Activated CD4-positive, alpha-beta T cell treated with anti-CD3 and anti-CD28 coated beads, Interleukin-2, amount 10 ng/mL, durations not matched to agents 7 days and 5 days (primary cell): ENCODE measurements around the gene C5orf63. TPM values are rescaled to one million over a fixed set of nuclear protein-coding genes. Genes with fewer than 3 reads are reported as not detected.
"Not testable (repeated sequence)": the region's sequence is repeated elsewhere in the genome, so short reads cannot be mapped to it uniquely, and the experiment has no call there.

ENCODE experiments used
- CTCF ChIA-PET: fragments of 350-600 bp; sonication (Branson Sonifier 250); formaldehyde crosslinking; loops from one replicate; lab custom pipeline; 2021; ENCODE audit warnings: antibody characterized with exemption; lab: Charles Lee
- POLR2A ChIA-PET: fragments of 350-600 bp; sonication (Branson Sonifier 250); formaldehyde crosslinking; loops from one replicate; lab custom pipeline; 2021; ENCODE audit warnings: antibody characterized with exemption; lab: Charles Lee
- DNase-seq: peaks from one replicate; pipeline ENCODE4 v3.0.0-alpha.2; 2020
- H3K27ac Mint-ChIP-seq: one replicate; pipeline ENCODE4 v1.8.0; 2021; ENCODE audit warnings: mild to moderate bottlenecking, moderate library complexity, mixed read lengths
- H3K27me3 Mint-ChIP-seq: one replicate; pipeline ENCODE4 v1.8.0; 2021; ENCODE audit warnings: mixed read lengths
- H3K36me3 Mint-ChIP-seq: one replicate; pipeline ENCODE4 v1.8.0; 2021; ENCODE audit warnings: low read depth, mixed read lengths
- H3K4me1 Mint-ChIP-seq: one replicate; pipeline ENCODE4 v1.8.0; 2021; ENCODE audit warnings: mixed read lengths
- H3K4me3 Mint-ChIP-seq: one replicate; pipeline ENCODE4 v1.8.0; 2021; ENCODE audit warnings: mild to moderate bottlenecking, moderate library complexity, mixed read lengths
- H3K9me3 Mint-ChIP-seq: one replicate; pipeline ENCODE4 v1.8.0; 2021; ENCODE audit warnings: mixed read lengths
- total RNA-seq, 2 experiments: library from RNA; stranded (reverse); gene quantifications; one replicate each; pipeline ENCODE4 v1.2.3, GENCODE V29; 2021

Gene C5orf63
- total RNA-seq = 10 to 100 TPM in 1 of 2 experiments, 1 to 10 TPM in 1; 9.7 to 10.9 TPM

DNA sequence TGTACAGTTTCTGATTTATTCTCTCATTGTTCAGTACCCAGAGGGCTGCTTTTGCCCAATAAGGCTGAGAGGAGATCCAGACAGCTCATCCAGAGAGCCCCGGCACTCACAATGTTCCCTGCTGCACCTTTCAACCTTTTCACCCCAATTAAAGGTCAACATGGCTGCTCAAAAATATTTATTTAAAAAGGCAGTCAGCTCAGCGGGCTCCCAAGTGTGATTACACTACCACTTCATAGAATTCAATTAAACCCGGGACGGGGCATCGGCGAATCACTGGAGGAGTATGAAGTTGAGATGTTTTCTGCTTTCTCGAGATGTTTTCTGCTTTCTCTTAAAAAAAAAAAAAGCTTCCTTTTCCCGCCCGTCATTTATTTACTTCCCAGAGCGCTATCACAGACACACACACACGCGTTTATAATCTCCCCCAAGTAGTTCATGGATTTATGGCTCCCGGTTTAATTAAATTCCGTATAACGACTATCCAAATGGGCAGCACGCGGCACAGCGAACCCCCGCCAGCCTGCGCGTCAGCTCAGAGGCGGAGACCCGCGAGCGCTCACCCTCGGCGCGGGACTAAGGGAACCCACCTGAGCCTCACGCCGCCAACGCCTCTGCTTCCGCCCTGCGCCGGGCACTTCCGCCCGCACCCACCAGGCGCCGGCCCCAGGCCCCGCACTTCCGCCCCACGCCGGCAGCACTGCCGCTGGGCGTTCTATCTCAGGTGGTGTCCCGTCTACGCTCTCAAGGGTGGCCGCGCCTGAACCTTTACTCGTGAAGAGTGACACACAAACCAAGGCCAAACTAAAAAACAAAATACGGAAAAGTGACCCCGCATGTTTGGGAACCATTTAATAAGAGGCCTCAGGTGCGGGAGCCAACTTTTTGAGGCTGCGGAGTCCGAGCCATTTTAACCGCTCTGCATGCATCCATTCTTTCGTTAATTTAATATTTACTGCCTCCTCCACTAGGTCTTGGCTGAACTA, at the start of gene C5orf63:
TSS of gene C5orf63 (minus strand) at position 642 of the 986 bp plus-strand sequence. CDS start 14,507 bp downstream, outside the sequence.
- Mint-ChIP-seq H3K4me1 (peaks cover 20% of the 10 kb centered on the region), H3K4me3 (peak within 1 kb of the TSS; percentile 88), H3K27me3 (no peaks in the 10 kb centered on the region), H3K27ac (peak within 1 kb of the TSS; percentile 92), H3K9me3 (peaks cover 4% of the 10 kb centered on the region), H3K36me3 (peaks cover 21% of the 10 kb centered on the region)
- ChIA-PET POLR2A (interaction anchor here (0.6 kb wide), 1 partner anchor 295 kb away, joined by 3 read pairs; no protein-coding TSS in a partner anchor), CTCF (interaction anchor here (1.1 to 1.4 kb wide), 2 partner anchors 10 to 17 kb away, joined by 3 to 5 read pairs; no protein-coding TSS in a partner anchor)
- peak; percentile 70 for DNase-seq

GRCh38 chr5:127112347-127112864, 39.1 kb upstream of the C5orf63 start:
- Mint-ChIP-seq H3K4me3 (no peak overlapping the region), H3K27me3 (no peaks in the 10 kb centered on the region), H3K4me1 (no peaks in the 10 kb centered on the region), H3K27ac (no peak overlapping the region), H3K36me3 (no peaks in the 10 kb centered on the region), H3K9me3 (peaks cover 16% of the 10 kb centered on the region)
- ChIA-PET POLR2A (no interaction called here), CTCF (interaction anchor here (1.1 kb wide), 1 partner anchor 9 kb away, joined by 3 read pairs; no protein-coding TSS in a partner anchor)
- DNase-seq = no peak

- ChIA-PET POLR2A (no interaction called here), CTCF (no interaction called here)
- H3K36me3 Mint-ChIP-seq = no peaks in the 10 kb centered on the region
- peaks cover 19% of the 10 kb centered on the region for H3K9me3 Mint-ChIP-seq
- no peaks in the 10 kb centered on the region for H3K4me1 Mint-ChIP-seq
- H3K27me3 Mint-ChIP-seq = peaks cover 2% of the 10 kb centered on the region
- H3K4me3 Mint-ChIP-seq = no peak overlapping the region
- H3K27ac Mint-ChIP-seq = no peak overlapping the region
- no peak for DNase-seq
These were observed 37.8 kb upstream of the C5orf63 start for GRCh38 chr5:127111112-127111511.

DNA sequence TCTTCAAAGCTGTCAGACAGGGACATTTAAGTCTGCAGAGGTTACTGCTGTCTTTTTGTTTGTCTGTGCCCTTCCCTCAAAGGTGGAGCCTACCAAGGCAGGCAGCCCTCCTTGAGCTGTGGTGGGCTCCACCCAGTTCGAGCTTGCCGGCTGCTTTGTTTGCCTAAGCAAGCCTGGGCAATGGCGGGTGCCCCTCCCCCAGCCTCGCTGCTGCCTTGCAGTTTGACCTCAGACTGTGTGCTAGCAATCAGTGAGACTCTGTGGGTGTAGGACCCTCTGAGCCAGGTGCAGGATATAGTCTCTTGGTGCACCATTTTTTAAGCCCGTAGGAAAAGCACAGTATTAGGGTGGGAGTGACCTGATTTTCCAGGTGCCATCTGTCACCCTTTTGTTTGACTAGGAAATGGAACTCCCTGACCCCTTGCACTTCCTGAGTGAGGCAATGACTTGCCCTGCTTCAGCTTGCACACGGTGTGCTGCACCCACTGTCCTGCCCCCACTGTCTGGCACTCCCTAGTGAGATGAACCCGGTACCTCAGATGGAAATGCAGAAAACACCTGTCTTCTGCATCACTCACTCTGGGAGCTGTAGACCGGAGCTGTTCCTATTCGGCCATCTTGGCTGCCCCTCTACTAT, 35.4 kb upstream of the C5orf63 start:
- H3K9me3 Mint-ChIP-seq = peaks cover 20% of the 10 kb centered on the region
- H3K4me1 Mint-ChIP-seq, H3K27ac Mint-ChIP-seq, H3K4me3 Mint-ChIP-seq, H3K27me3 Mint-ChIP-seq, POLR2A ChIA-PET, H3K36me3 Mint-ChIP-seq, DNase-seq: not testable (repeated sequence)
- CTCF ChIA-PET = interaction anchor here (0.6 kb wide), 1 partner anchor 122 kb away, joined by 3 read pairs; no protein-coding TSS in a partner anchor

- peaks cover 5% of the 10 kb centered on the region for H3K27me3 Mint-ChIP-seq
- DNase-seq = no peak
These were observed 28.6 kb upstream of the C5orf63 start for GRCh38 chr5:127101935-127102334.

DNA sequence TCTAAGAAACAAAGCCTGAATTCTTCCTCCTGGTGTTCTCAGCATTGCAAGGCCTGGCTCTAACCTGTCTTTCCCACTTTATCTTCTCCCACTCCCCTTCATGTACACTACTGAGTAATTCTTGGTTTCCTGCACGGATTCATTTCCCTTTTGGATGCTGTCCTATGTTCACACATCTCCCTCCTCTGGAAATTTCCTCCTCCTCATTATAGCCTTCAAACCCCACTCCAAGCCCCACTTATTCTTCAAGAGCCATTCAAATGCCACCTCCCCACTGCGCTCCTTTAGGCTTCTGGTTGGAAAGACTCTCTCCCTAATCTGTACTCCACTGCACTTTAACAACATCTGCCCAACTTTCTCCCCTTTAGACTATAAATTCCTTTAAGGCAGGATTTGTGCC, 28.2 kb upstream of the C5orf63 start:
- no peak for DNase-seq
- no peaks in the 10 kb centered on the region for H3K36me3 Mint-ChIP-seq
- peaks cover 5% of the 10 kb centered on the region for H3K9me3 Mint-ChIP-seq
- H3K4me3 Mint-ChIP-seq = no peak overlapping the region
- ChIA-PET CTCF (no interaction called here), POLR2A (no interaction called here)
- no peak overlapping the region for H3K27ac Mint-ChIP-seq
- peaks cover 5% of the 10 kb centered on the region for H3K27me3 Mint-ChIP-seq
- H3K4me1 Mint-ChIP-seq = no peaks in the 10 kb centered on the region

More at GRCh38 chr5:127101935-127102334, 28.6 kb upstream of the C5orf63 start:
- CTCF ChIA-PET = no interaction called here
- no peaks in the 10 kb centered on the region for H3K4me1 Mint-ChIP-seq
- peaks cover 5% of the 10 kb centered on the region for H3K9me3 Mint-ChIP-seq
- no peak overlapping the region for H3K27ac Mint-ChIP-seq
- H3K36me3 Mint-ChIP-seq = no peaks in the 10 kb centered on the region
- POLR2A ChIA-PET = no interaction called here
- no peak overlapping the region for H3K4me3 Mint-ChIP-seq

GRCh38 chr5:127098241-127098640, 24.9 kb upstream of the C5orf63 start:
- POLR2A ChIA-PET = no interaction called here
- H3K4me3 Mint-ChIP-seq = no peak overlapping the region
- no peak overlapping the region for H3K27ac Mint-ChIP-seq
- H3K27me3 Mint-ChIP-seq = peaks cover 3% of the 10 kb centered on the region
- no peaks in the 10 kb centered on the region for H3K4me1 Mint-ChIP-seq
- DNase-seq = no peak
- peaks cover 2% of the 10 kb centered on the region for H3K9me3 Mint-ChIP-seq
- CTCF ChIA-PET = no interaction called here
- H3K36me3 Mint-ChIP-seq = no peaks in the 10 kb centered on the region

GRCh38 chr5:127097278-127097677, 24.0 kb upstream of the C5orf63 start:
- no peak for DNase-seq
- no peak overlapping the region for H3K4me3 Mint-ChIP-seq
- H3K4me1 Mint-ChIP-seq = no peaks in the 10 kb centered on the region
- no peaks in the 10 kb centered on the region for H3K36me3 Mint-ChIP-seq
- CTCF ChIA-PET = no interaction called here
- peaks cover under 1% of the 10 kb centered on the region for H3K27me3 Mint-ChIP-seq
- POLR2A ChIA-PET = no interaction called here
- H3K9me3 Mint-ChIP-seq = peaks cover 2% of the 10 kb centered on the region
- no peak overlapping the region for H3K27ac Mint-ChIP-seq

- no peaks in the 10 kb centered on the region for H3K36me3 Mint-ChIP-seq
- H3K4me1 Mint-ChIP-seq = no peaks in the 10 kb centered on the region
- no peak overlapping the region for H3K27ac Mint-ChIP-seq
- ChIA-PET CTCF (interaction anchor here (1.8 kb wide), 1 partner anchor 24 kb away, joined by 3 read pairs; no protein-coding TSS in a partner anchor), POLR2A (no interaction called here)
- H3K4me3 Mint-ChIP-seq = no peak overlapping the region
- H3K27me3 Mint-ChIP-seq = no peaks in the 10 kb centered on the region
- no peak for DNase-seq
- no peaks in the 10 kb centered on the region for H3K9me3 Mint-ChIP-seq
These were observed 23.2 kb upstream of the C5orf63 start for GRCh38 chr5:127096328-127096993.

GRCh38 chr5:127094161-127094814, 21.0 kb upstream of the C5orf63 start:
- Mint-ChIP-seq H3K4me1 (peaks cover under 1% of the 10 kb centered on the region), H3K4me3 (no peak overlapping the region), H3K27ac (no peak overlapping the region), H3K9me3 (no peaks in the 10 kb centered on the region), H3K27me3 (no peaks in the 10 kb centered on the region), H3K36me3 (no peaks in the 10 kb centered on the region)
- ChIA-PET POLR2A (no interaction called here), CTCF (interaction anchor here (1.2 kb wide), 1 partner anchor 20 kb away, joined by 3 read pairs; no protein-coding TSS in a partner anchor)
- DNase-seq = no peak

- no peaks in the 10 kb centered on the region for H3K27me3 Mint-ChIP-seq
- POLR2A ChIA-PET = no interaction called here
- no peaks in the 10 kb centered on the region for H3K9me3 Mint-ChIP-seq
- H3K27ac Mint-ChIP-seq = no peak overlapping the region
- H3K36me3 Mint-ChIP-seq = no peaks in the 10 kb centered on the region
- CTCF ChIA-PET = no interaction called here
- no peak for DNase-seq
- peaks cover 6% of the 10 kb centered on the region for H3K4me1 Mint-ChIP-seq
- no peak overlapping the region for H3K4me3 Mint-ChIP-seq
These were observed 19.4 kb upstream of the C5orf63 start for GRCh38 chr5:127092690-127093089.

- Mint-ChIP-seq H3K4me1 (peaks cover 6% of the 10 kb centered on the region), H3K4me3 (no peak overlapping the region), H3K27me3 (no peaks in the 10 kb centered on the region), H3K9me3 (no peaks in the 10 kb centered on the region), H3K36me3 (no peaks in the 10 kb centered on the region), H3K27ac (no peak overlapping the region)
- ChIA-PET POLR2A (no interaction called here), CTCF (no interaction called here)
- no peak for DNase-seq
These were observed 15.9 kb upstream of the C5orf63 start for GRCh38 chr5:127089191-127089590.
